ENCODE results near the gene PLGRKT. TPM values are rescaled to one million over a fixed set of nuclear protein-coding genes. Genes with fewer than 3 reads are reported as not detected.

Gene PLGRKT
- total RNA-seq, 1 donor from 2014 or later: not detected

GRCh38 chr9:5459289-5459829 is 21.6 kb upstream of the PLGRKT start:
- intact Hi-C loops (cut with DNase I): loop anchor here (10.0 kb wide), 1 partner anchor 375 kb away; the partner anchor contains the start of gene ERMP1
- H3K27me3 ChIP-seq: no peaks in the 10 kb centered on the region
- H3K4me3 ChIP-seq: no peak overlapping the region
- peaks cover 2 to 20% of the 10 kb centered on the region in 2 donors for H3K36me3 ChIP-seq
- H3K9me3 ChIP-seq: no peaks in the 10 kb centered on the region
- H3K27ac ChIP-seq: no peak overlapping the region
- no peak for DNase-seq (ENCODE audit: low spot score in 2 of 2)
- TF ChIP-seq, protein P1, sequence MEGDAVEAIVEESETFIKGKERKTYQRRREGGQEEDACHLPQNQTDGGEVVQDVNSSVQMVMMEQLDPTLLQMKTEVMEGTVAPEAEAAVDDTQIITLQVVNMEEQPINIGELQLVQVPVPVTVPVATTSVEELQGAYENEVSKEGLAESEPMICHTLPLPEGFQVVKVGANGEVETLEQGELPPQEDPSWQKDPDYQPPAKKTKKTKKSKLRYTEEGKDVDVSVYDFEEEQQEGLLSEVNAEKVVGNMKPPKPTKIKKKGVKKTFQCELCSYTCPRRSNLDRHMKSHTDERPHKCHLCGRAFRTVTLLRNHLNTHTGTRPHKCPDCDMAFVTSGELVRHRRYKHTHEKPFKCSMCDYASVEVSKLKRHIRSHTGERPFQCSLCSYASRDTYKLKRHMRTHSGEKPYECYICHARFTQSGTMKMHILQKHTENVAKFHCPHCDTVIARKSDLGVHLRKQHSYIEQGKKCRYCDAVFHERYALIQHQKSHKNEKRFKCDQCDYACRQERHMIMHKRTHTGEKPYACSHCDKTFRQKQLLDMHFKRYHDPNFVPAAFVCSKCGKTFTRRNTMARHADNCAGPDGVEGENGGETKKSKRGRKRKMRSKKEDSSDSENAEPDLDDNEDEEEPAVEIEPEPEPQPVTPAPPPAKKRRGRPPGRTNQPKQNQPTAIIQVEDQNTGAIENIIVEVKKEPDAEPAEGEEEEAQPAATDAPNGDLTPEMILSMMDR (IDR thresholded peaks at IDR 0.05): no peak
- peaks cover 0 to 9% of the 10 kb centered on the region in 2 donors for H3K4me1 ChIP-seq

DNA sequence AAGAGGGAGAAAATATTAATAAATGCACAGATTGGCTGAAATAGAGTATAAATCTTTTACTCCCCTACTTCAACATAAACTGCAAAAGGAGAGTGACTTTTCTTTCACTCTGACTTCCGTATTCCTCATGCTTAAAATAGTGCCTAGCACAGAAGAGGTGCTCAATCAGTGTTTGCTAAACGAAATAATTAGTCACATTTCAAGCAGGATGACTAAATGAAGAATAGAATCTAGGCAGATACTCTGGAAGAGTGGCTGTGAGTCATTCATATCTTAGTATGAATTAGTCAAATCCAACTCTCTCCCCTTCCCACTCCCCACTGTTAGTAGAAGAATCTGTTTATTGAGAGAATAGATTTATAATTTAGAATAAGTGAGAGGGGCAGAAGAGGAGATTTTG is 17.5 kb upstream of the PLGRKT start:
- H3K36me3 ChIP-seq: peaks cover 1 to 6% of the 10 kb centered on the region in 2 donors
- H3K4me3 ChIP-seq: peak overlapping the region in 1 of 2 donors; percentile 1
- intact Hi-C loops (cut with DNase I): loop anchor here (10.0 kb wide), 1 partner anchor 380 kb away; the partner anchor contains the start of gene ERMP1
- DNase-seq (ENCODE audit: low spot score in 2 of 2): no peak
- H3K27me3 ChIP-seq: no peaks in the 10 kb centered on the region
- H3K27ac ChIP-seq: peak overlapping the region; percentile 79 to 80
- TF ChIP-seq, protein P1 (IDR thresholded peaks at IDR 0.05): no peak
- no peaks in the 10 kb centered on the region for H3K9me3 ChIP-seq
- peaks cover 3 to 22% of the 10 kb centered on the region in 2 donors for H3K4me1 ChIP-seq

- no peaks in the 10 kb centered on the region for H3K27me3 ChIP-seq
- H3K9me3 ChIP-seq: no peaks in the 10 kb centered on the region
- peak overlapping the region; percentile 79 to 80 for H3K27ac ChIP-seq
- TF ChIP-seq, protein P1 (IDR thresholded peaks at IDR 0.05): no peak
- peaks cover 0 to under 1% of the 10 kb centered on the region in 2 donors for H3K36me3 ChIP-seq
- H3K4me3 ChIP-seq: no peak overlapping the region
- intact Hi-C loops (cut with DNase I): loop anchor here (5.0 to 10.0 kb wide), 3 partner anchors 54 to 1926 kb away; partner anchors contain the start of genes ERMP1 and RFX3
- peak in 1 of 2 donors; percentile 65 for DNase-seq (ENCODE audit: low spot score in 2 of 2)
- peaks cover 3 to 30% of the 10 kb centered on the region in 2 donors for H3K4me1 ChIP-seq
Measured at GRCh38 chr9:5453673-5454072, 15.9 kb upstream of the PLGRKT start.

DNA sequence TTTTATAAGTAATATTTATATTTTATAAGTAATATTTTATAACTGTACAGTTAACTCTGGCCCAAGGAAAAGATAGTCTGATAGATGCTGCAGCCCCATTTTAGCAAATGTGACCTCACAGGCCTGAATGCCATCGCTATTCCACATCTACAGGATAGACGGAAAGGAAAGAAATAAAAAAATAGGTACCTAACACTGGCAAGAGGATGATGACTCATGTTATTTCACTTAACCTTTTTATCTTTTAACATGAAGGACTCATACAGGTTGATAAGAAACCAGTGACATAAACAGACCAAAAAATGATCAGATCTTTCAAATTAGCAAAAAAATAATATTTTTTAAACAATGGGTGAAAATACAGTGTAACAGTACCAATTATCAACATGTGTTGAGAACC is 15.3 kb upstream of the PLGRKT start:
- H3K36me3 ChIP-seq: no peaks in the 10 kb centered on the region
- H3K4me1 ChIP-seq: peaks cover 3 to 30% of the 10 kb centered on the region in 2 donors
- H3K27me3 ChIP-seq: no peaks in the 10 kb centered on the region
- no peaks in the 10 kb centered on the region for H3K9me3 ChIP-seq
- peak overlapping the region; percentile 79 to 80 for H3K27ac ChIP-seq
- TF ChIP-seq, protein P1 (IDR thresholded peaks at IDR 0.05): no peak
- no peak overlapping the region for H3K4me3 ChIP-seq
- intact Hi-C loops (cut with DNase I): loop anchor here (5.0 to 10.0 kb wide), 3 partner anchors 54 to 1926 kb away; partner anchors contain the start of genes ERMP1 and RFX3
- no peak for DNase-seq (ENCODE audit: low spot score in 2 of 2)

DNA sequence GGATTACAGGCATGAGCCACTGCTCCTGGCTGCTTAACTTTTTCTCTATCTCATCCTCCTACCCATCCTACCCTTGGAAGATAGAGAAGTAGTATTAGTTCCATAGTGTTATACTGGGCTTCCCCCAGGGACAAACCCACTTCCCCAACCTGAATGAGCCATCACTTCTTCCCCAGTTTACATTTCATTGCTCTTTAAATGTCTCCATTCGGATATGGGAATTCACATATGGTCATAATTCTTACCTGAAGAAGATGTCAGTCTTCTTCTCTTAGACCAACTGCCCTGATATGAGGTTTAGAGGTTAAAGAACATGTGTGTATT is 14.5 kb upstream of the PLGRKT start:
- Histone ChIP-seq H3K27ac (peak overlapping the region; percentile 79 to 80), H3K9me3 (no peaks in the 10 kb centered on the region), H3K36me3 (no peaks in the 10 kb centered on the region), H3K4me1 (peaks cover 3 to 30% of the 10 kb centered on the region in 2 donors), H3K27me3 (no peaks in the 10 kb centered on the region), H3K4me3 (no peak overlapping the region)
- no peak for DNase-seq (ENCODE audit: low spot score in 2 of 2)
- intact Hi-C loops (cut with DNase I): loop anchor here (5.0 to 10.0 kb wide), 3 partner anchors 55 to 1925 kb away; partner anchors contain the start of genes ERMP1 and RFX3
- TF ChIP-seq, protein P1 (IDR thresholded peaks at IDR 0.05): no peak

Measured in ascending aorta (tissue), 2 donors.